ENCODE results near the gene PRR12. TPM values are rescaled to one million over a fixed set of nuclear protein-coding genes. Genes with fewer than 3 reads are reported as not detected.

The PRR12 gene
- total and polyA plus RNA-seq, 9 of the 15 experiments (the other 6 are each of a cell fraction or from before 2014, with no cell fraction given), result 0.01 to 21.1 (median 0.98) TPM

GRCh38 chr19:49579193-49579592, 11.8 kb upstream of the PRR12 start (continued):
- TF ChIP-seq IFI16 (CRISPR knock-in tag; IDR thresholded peaks at IDR 0.05) (peak; percentile 80), DLX4 (CRISPR knock-in tag; IDR thresholded peaks at IDR 0.05) (no peak), NR4A1 (CRISPR knock-in tag; IDR thresholded peaks at IDR 0.05) (no peak), NR4A1 (tag; IDR thresholded peaks at IDR 0.05) (peak; percentile 97), MAFK (IDR thresholded peaks at IDR 0.05; ENCODE audit: low read length) (no peak), FOXA3 (CRISPR knock-in tag; conservative IDR thresholded peaks at IDR 0.05 in 1 of 2, IDR thresholded peaks at IDR 0.05 in 1 of 2) (no peak), L3MBTL2 (IDR thresholded peaks at IDR 0.05) (no peak), ZNF324 (CRISPR knock-in tag; IDR thresholded peaks at IDR 0.05) (0 out of 2 replicates have a peak, but pooled peaks have one; percentile 39), ZNF277 (CRISPR knock-in tag; IDR thresholded peaks at IDR 0.05; ENCODE audit: borderline replicate concordance) (no peak), CREB3 (tag; conservative IDR thresholded peaks at IDR 0.05; ENCODE audit: low read depth) (peak; percentile 95), CBX5 (IDR thresholded peaks at IDR 0.05; ENCODE audit: borderline replicate concordance, low read depth) (no peak), MEIS2 (IDR thresholded peaks at IDR 0.05; ENCODE audit: partially characterized antibody) (no peak)
- TF ChIP-seq, protein P1, sequence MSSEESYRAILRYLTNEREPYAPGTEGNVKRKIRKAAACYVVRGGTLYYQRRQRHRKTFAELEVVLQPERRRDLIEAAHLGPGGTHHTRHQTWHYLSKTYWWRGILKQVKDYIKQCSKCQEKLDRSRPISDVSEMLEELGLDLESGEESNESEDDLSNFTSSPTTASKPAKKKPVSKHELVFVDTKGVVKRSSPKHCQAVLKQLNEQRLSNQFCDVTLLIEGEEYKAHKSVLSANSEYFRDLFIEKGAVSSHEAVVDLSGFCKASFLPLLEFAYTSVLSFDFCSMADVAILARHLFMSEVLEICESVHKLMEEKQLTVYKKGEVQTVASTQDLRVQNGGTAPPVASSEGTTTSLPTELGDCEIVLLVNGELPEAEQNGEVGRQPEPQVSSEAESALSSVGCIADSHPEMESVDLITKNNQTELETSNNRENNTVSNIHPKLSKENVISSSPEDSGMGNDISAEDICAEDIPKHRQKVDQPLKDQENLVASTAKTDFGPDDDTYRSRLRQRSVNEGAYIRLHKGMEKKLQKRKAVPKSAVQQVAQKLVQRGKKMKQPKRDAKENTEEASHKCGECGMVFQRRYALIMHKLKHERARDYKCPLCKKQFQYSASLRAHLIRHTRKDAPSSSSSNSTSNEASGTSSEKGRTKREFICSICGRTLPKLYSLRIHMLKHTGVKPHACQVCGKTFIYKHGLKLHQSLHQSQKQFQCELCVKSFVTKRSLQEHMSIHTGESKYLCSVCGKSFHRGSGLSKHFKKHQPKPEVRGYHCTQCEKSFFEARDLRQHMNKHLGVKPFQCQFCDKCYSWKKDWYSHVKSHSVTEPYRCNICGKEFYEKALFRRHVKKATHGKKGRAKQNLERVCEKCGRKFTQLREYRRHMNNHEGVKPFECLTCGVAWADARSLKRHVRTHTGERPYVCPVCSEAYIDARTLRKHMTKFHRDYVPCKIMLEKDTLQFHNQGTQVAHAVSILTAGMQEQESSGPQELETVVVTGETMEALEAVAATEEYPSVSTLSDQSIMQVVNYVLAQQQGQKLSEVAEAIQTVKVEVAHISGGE (CRISPR knock-in tag; IDR thresholded peaks at IDR 0.05), result no peak
- TF ChIP-seq, protein P2, sequence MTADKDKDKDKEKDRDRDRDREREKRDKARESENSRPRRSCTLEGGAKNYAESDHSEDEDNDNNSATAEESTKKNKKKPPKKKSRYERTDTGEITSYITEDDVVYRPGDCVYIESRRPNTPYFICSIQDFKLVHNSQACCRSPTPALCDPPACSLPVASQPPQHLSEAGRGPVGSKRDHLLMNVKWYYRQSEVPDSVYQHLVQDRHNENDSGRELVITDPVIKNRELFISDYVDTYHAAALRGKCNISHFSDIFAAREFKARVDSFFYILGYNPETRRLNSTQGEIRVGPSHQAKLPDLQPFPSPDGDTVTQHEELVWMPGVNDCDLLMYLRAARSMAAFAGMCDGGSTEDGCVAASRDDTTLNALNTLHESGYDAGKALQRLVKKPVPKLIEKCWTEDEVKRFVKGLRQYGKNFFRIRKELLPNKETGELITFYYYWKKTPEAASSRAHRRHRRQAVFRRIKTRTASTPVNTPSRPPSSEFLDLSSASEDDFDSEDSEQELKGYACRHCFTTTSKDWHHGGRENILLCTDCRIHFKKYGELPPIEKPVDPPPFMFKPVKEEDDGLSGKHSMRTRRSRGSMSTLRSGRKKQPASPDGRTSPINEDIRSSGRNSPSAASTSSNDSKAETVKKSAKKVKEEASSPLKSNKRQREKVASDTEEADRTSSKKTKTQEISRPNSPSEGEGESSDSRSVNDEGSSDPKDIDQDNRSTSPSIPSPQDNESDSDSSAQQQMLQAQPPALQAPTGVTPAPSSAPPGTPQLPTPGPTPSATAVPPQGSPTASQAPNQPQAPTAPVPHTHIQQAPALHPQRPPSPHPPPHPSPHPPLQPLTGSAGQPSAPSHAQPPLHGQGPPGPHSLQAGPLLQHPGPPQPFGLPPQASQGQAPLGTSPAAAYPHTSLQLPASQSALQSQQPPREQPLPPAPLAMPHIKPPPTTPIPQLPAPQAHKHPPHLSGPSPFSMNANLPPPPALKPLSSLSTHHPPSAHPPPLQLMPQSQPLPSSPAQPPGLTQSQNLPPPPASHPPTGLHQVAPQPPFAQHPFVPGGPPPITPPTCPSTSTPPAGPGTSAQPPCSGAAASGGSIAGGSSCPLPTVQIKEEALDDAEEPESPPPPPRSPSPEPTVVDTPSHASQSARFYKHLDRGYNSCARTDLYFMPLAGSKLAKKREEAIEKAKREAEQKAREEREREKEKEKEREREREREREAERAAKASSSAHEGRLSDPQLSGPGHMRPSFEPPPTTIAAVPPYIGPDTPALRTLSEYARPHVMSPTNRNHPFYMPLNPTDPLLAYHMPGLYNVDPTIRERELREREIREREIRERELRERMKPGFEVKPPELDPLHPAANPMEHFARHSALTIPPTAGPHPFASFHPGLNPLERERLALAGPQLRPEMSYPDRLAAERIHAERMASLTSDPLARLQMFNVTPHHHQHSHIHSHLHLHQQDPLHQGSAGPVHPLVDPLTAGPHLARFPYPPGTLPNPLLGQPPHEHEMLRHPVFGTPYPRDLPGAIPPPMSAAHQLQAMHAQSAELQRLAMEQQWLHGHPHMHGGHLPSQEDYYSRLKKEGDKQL (CRISPR knock-in tag; IDR thresholded peaks at IDR 0.05; ENCODE audit: borderline replicate concordance), result no peak

Measured in K562 (cell line).